GM23338 (cell line): ENCODE measurements around the gene TBC1D21. TPM values are rescaled to one million over a fixed set of nuclear protein-coding genes. Genes with fewer than 3 reads are reported as not detected.

Experiments used
- ATAC-seq: fragments of 200-7000 bp; cut with Tn5 transposase; 3 replicates; pipeline ENCODE4 v1.9.1; 2020
- DNase-seq: peaks from one replicate; pipeline ENCODE4 v3.0.0-alpha.2; 2015; ENCODE audit warnings: low spot score
- H2AFZ ChIP-seq: fragments of 200-600 bp; sonication (generic); 2 replicates; pipeline ENCODE4 v1.8.0; 2016; ENCODE audit warnings: antibody characterized with exemption, mild to moderate bottlenecking, moderate library complexity
- H3F3A ChIP-seq: fragments of 200-600 bp; sonication (generic); replicated peaks from 2 replicates; pipeline ENCODE4 v1.8.0; 2017; ENCODE audit warnings: antibody characterized with exemption, mixed run types, low read depth
- H3K27ac ChIP-seq: fragments of 200-600 bp; sonication (generic); 2 replicates; pipeline ENCODE4 v1.6.1; 2016; ENCODE audit warnings: low read depth
- H3K27me3 ChIP-seq: fragments of 200-600 bp; sonication (generic); 2 replicates; pipeline ENCODE4 v1.8.0; 2016; ENCODE audit warnings: mild to moderate bottlenecking, mixed run types, moderate library complexity; ENCODE audit not compliant: insufficient read depth
- H3K36me3 ChIP-seq: fragments of 200-600 bp; sonication (generic); 2 replicates; pipeline ENCODE4 v1.8.0; 2016; ENCODE audit warnings: mild to moderate bottlenecking; ENCODE audit not compliant: insufficient read depth
- H3K4me1 ChIP-seq: fragments of 200-600 bp; sonication (generic); 2 replicates; pipeline ENCODE4 v1.8.0; 2016; ENCODE audit warnings: mild to moderate bottlenecking, moderate library complexity; ENCODE audit not compliant: insufficient read depth
- H3K4me2 ChIP-seq: fragments of 200-600 bp; sonication (generic); 2 replicates; pipeline ENCODE4 v1.7.1; 2017; ENCODE audit warnings: mixed run types
- H3K4me3 ChIP-seq: fragments of 200-600 bp; sonication (generic); 2 replicates; pipeline ENCODE4 v1.6.1; 2016; ENCODE audit warnings: mixed run types
- H3K79me2 ChIP-seq: fragments of 200-600 bp; sonication (generic); replicated peaks from 2 replicates; pipeline ENCODE4 v1.8.0; 2017; ENCODE audit warnings: mild to moderate bottlenecking; ENCODE audit not compliant: insufficient read depth
- H3K9me2 ChIP-seq: fragments of 200-600 bp; sonication (generic); 2 replicates; pipeline ENCODE4 v1.8.0; 2017; ENCODE audit not compliant: insufficient read depth
- H4K20me1 ChIP-seq: fragments of 200-600 bp; sonication (generic); replicated peaks from 2 replicates; pipeline ENCODE4 v1.8.0; 2017; ENCODE audit warnings: mild to moderate bottlenecking; ENCODE audit not compliant: insufficient read depth
- H3K27ac Mint-ChIP-seq: 2 replicates; pipeline ENCODE4 v1.8.0; 2020; ENCODE audit warnings: inconsistent platforms, mild to moderate bottlenecking, moderate library complexity, mixed read lengths
- H3K27me3 Mint-ChIP-seq: 3 replicates; pipeline ENCODE4 v1.8.0; 2022; ENCODE audit warnings: low read depth, mild to moderate bottlenecking, moderate library complexity, mixed read lengths, inconsistent platforms; ENCODE audit not compliant: insufficient read depth, poor library complexity
- H3K36me3 Mint-ChIP-seq: 3 replicates; pipeline ENCODE4 v1.8.0; 2021; ENCODE audit warnings: low read depth, mild to moderate bottlenecking, inconsistent platforms, moderate library complexity, mixed read lengths
- H3K4me1 Mint-ChIP-seq: 3 replicates; pipeline ENCODE4 v1.8.0; 2020; ENCODE audit warnings: mild to moderate bottlenecking, inconsistent platforms, mixed read lengths
- H3K4me3 Mint-ChIP-seq: 3 replicates; pipeline ENCODE4 v1.8.0; 2021; ENCODE audit warnings: moderate library complexity, mild to moderate bottlenecking, inconsistent platforms, mixed read lengths
- H3K9me3 Mint-ChIP-seq: 3 replicates; pipeline ENCODE4 v1.8.0; 2020; ENCODE audit warnings: moderate library complexity, mild to moderate bottlenecking, inconsistent platforms, mixed read lengths
- CREB1 ChIP-seq: fragments of 250-450 bp; sonication (Bioruptor Pico); IDR thresholded peaks from 2 replicates; pipeline ENCODE4 v1.5.0; 2020; ENCODE audit warnings: low read depth, mild to moderate bottlenecking, moderate library complexity
- EZH2 ChIP-seq: fragments of 200-600 bp; sonication (generic); IDR thresholded peaks from one replicate; pipeline ENCODE4 v1.8.0; 2017; ENCODE audit warnings: antibody characterized with exemption, mild to moderate bottlenecking, low read depth; ENCODE audit not compliant: unreplicated experiment
- EZH2phosphoT487 ChIP-seq: fragments of 200-600 bp; sonication (generic); IDR thresholded peaks from one replicate; pipeline ENCODE4 v1.8.1; 2018; ENCODE audit warnings: antibody characterized with exemption; ENCODE audit not compliant: unreplicated experiment
- JUNB ChIP-seq: IDR thresholded peaks from one replicate; pipeline ENCODE4 v1.6.1; 2016; ENCODE audit warnings: antibody characterized with exemption; ENCODE audit not compliant: unreplicated experiment
- NANOG ChIP-seq: IDR thresholded peaks from 2 replicates; pipeline ENCODE4 v1.6.1; 2016; ENCODE audit warnings: antibody characterized with exemption, borderline replicate concordance
- POLR2AphosphoS5 ChIP-seq: IDR thresholded peaks from 2 replicates; pipeline ENCODE4 v1.6.1; 2016; ENCODE audit warnings: antibody characterized with exemption, low read depth
- STAT1 ChIP-seq: IDR thresholded peaks from one replicate; pipeline ENCODE4 v1.6.1; 2016; ENCODE audit warnings: antibody characterized with exemption; ENCODE audit not compliant: unreplicated experiment
- ZNF331 ChIP-seq: fragments of 250-450 bp; sonication (Bioruptor Pico); IDR thresholded peaks from 2 replicates; pipeline ENCODE4 v1.5.0; 2020; ENCODE audit warnings: low read depth, mild to moderate bottlenecking, moderate library complexity
- polyA plus RNA-seq: library from polyadenylated mRNA; unstranded; fragments of >200 nt; fragmentation: Nextera tagmentation; extraction: Ambion mirVana; gene quantifications from 2 replicates; pipeline ENCODE4 v1.2.1, GENCODE V29; 2016
- total RNA-seq: library from RNA; depleted of rRNA; stranded (reverse); fragments of >200 nt; shearing (Covaris generic); gene quantifications from 2 replicates; pipeline ENCODE4 v1.2.3, GENCODE V29; 2014
- TF ChIP-seq, protein P1 (sequence below): IDR thresholded peaks from 2 replicates; pipeline ENCODE4 v1.6.1; 2016; ENCODE audit warnings: antibody characterized with exemption
- TF ChIP-seq, protein P2 (sequence below), 2 experiments: fragments of 200-600 bp in 1 of 2; sonication (generic) in 1 of 2; conservative IDR thresholded peaks; 2 replicates each; pipeline versions ENCODE4 v1.5.1 to v1.6.1; 2016 to 2017; ENCODE audit warnings: antibody characterized with exemption in 2 of 2, low read depth in 2 of 2, mild to moderate bottlenecking in 2 of 2, moderate library complexity in 1 of 2
- TF ChIP-seq, protein P3 (sequence below): IDR thresholded peaks from one replicate; pipeline ENCODE4 v1.6.1; 2018; ENCODE audit warnings: antibody characterized with exemption; ENCODE audit not compliant: unreplicated experiment

TBC1D21 gene
- total and polyA plus RNA-seq, 2 experiments from 2014 or later: not detected

DNA sequence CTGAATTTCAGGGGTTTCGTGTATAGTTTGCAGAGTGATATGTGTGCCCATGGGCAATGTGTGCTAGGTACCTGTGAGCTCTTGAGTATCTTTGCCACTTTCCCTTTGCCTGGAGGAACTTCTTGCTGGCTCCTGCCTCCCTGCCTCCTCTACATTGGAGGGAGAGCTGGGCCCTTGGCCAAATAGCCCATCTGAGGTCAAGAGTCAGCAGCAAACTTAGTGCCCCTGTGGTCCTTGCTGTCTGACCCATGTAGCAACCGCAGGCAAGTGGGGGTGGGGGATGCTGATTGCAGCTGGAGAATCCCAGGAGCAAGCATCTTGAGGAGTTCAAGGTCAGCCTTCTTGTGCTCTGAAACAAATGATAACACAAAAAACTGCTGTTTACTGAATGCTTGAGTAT lies 5.4 kb upstream of the TBC1D21 start:
- peaks cover 5% of the 10 kb centered on the region; the same call in 1 of the 2 replicates for H3F3A ChIP-seq
- no peaks in the 10 kb centered on the region for H4K20me1 ChIP-seq
- peaks cover 3% of the 10 kb centered on the region; the same call in 1 of the 3 replicates for H3K36me3 Mint-ChIP-seq
- no peak overlapping the region for H2AFZ ChIP-seq
- no peaks in the 10 kb centered on the region for H3K36me3 ChIP-seq
- ATAC-seq (no peak), DNase-seq (no peak)
- H3K27ac ChIP-seq: no peak overlapping the region
- H3K4me3 ChIP-seq: no peak overlapping the region
- peaks cover 28% of the 10 kb centered on the region for H3K4me1 Mint-ChIP-seq
- no peaks in the 10 kb centered on the region for H3K79me2 ChIP-seq
- H3K9me2 ChIP-seq: no peaks in the 10 kb centered on the region
- peaks cover 19% of the 10 kb centered on the region for H3K4me1 ChIP-seq
- peaks cover 4% of the 10 kb centered on the region for H3K27me3 Mint-ChIP-seq
- no peak overlapping the region for H3K4me2 ChIP-seq
- no peaks in the 10 kb centered on the region for H3K27me3 ChIP-seq
- no peak overlapping the region for H3K27ac Mint-ChIP-seq
- no peak for TF ChIP-seq ZNF331 (CRISPR knock-in tag)
- TF ChIP-seq, protein P1, sequence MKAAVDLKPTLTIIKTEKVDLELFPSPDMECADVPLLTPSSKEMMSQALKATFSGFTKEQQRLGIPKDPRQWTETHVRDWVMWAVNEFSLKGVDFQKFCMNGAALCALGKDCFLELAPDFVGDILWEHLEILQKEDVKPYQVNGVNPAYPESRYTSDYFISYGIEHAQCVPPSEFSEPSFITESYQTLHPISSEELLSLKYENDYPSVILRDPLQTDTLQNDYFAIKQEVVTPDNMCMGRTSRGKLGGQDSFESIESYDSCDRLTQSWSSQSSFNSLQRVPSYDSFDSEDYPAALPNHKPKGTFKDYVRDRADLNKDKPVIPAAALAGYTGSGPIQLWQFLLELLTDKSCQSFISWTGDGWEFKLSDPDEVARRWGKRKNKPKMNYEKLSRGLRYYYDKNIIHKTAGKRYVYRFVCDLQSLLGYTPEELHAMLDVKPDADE: no peak
- no peak for TF ChIP-seq EZH2
- TF ChIP-seq POLR2AphosphoS5: no peak
- TF ChIP-seq EZH2phosphoT487: no peak
- TF ChIP-seq NANOG: no peak
- TF ChIP-seq, protein P2, sequence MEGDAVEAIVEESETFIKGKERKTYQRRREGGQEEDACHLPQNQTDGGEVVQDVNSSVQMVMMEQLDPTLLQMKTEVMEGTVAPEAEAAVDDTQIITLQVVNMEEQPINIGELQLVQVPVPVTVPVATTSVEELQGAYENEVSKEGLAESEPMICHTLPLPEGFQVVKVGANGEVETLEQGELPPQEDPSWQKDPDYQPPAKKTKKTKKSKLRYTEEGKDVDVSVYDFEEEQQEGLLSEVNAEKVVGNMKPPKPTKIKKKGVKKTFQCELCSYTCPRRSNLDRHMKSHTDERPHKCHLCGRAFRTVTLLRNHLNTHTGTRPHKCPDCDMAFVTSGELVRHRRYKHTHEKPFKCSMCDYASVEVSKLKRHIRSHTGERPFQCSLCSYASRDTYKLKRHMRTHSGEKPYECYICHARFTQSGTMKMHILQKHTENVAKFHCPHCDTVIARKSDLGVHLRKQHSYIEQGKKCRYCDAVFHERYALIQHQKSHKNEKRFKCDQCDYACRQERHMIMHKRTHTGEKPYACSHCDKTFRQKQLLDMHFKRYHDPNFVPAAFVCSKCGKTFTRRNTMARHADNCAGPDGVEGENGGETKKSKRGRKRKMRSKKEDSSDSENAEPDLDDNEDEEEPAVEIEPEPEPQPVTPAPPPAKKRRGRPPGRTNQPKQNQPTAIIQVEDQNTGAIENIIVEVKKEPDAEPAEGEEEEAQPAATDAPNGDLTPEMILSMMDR (conservative IDR thresholded peaks at IDR 0.05; ENCODE audit: low read depth in 2 of 2): no peak
- TF ChIP-seq STAT1: no peak
- H3K9me3 Mint-ChIP-seq: peaks cover 7% of the 10 kb centered on the region; the same call in 1 of the 3 replicates
- no peak overlapping the region for H3K4me3 Mint-ChIP-seq

DNA sequence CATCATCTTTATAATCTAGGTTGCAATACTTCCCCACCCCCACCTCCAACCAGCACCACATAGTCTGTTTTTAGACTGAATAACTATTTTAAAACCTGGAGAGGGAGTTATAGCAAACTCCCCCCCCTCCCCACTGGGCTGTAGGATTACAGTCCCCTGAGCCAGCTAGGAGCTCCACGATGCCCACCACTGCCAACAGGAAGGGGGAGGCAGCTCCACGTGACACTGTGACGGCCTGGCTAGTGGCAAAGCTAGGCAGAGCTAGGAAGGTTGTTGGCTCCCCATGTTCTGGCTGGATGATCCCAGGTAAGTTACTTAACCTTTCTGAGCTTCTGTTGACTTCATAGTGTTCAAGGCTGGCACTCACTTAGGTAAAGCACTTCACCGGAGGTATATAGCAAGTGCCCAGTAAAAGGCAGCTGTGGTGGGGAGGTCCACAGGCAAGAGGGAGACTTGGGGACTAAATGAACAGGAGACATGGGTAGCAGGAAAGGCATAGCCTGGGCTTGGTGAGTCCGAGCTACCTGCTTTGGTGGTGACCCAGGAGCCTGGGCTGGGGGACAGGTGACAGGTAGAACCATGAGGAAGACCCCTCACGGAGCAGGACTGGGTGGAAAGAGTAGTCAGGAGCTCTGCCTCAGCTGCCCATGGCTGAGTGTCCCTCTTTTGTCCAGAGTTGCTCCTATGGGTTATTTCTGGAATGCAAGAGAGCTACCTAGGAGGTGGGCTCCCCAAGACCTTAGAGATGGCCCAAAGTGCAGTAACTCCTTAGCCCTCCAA lies 4.0 kb upstream of the TBC1D21 start:
- peaks cover 5% of the 10 kb centered on the region; the same call in 1 of the 2 replicates for H3F3A ChIP-seq
- Mint-ChIP-seq H3K4me3 (no peak overlapping the region), H3K36me3 (no peaks in the 10 kb centered on the region), H3K27ac (no peak overlapping the region), H3K27me3 (peaks cover 4% of the 10 kb centered on the region), H3K9me3 (no peaks in the 10 kb centered on the region), H3K4me1 (peaks cover 28% of the 10 kb centered on the region)
- peaks cover 19% of the 10 kb centered on the region for H3K4me1 ChIP-seq
- H2AFZ ChIP-seq: no peak overlapping the region
- DNase-seq: no peak
- H3K36me3 ChIP-seq: no peaks in the 10 kb centered on the region
- no peak for ATAC-seq
- no peaks in the 10 kb centered on the region for H4K20me1 ChIP-seq
- H3K27ac ChIP-seq: no peak overlapping the region
- H3K27me3 ChIP-seq: no peaks in the 10 kb centered on the region
- no peak overlapping the region for H3K4me2 ChIP-seq
- no peaks in the 10 kb centered on the region for H3K9me2 ChIP-seq
- H3K79me2 ChIP-seq: no peaks in the 10 kb centered on the region
- H3K4me3 ChIP-seq: no peak overlapping the region
- TF ChIP-seq NANOG (no peak), EZH2phosphoT487 (no peak), EZH2 (no peak), CREB1 (CRISPR knock-in tag) (no peak), JUNB (no peak)
- TF ChIP-seq, protein P3, sequence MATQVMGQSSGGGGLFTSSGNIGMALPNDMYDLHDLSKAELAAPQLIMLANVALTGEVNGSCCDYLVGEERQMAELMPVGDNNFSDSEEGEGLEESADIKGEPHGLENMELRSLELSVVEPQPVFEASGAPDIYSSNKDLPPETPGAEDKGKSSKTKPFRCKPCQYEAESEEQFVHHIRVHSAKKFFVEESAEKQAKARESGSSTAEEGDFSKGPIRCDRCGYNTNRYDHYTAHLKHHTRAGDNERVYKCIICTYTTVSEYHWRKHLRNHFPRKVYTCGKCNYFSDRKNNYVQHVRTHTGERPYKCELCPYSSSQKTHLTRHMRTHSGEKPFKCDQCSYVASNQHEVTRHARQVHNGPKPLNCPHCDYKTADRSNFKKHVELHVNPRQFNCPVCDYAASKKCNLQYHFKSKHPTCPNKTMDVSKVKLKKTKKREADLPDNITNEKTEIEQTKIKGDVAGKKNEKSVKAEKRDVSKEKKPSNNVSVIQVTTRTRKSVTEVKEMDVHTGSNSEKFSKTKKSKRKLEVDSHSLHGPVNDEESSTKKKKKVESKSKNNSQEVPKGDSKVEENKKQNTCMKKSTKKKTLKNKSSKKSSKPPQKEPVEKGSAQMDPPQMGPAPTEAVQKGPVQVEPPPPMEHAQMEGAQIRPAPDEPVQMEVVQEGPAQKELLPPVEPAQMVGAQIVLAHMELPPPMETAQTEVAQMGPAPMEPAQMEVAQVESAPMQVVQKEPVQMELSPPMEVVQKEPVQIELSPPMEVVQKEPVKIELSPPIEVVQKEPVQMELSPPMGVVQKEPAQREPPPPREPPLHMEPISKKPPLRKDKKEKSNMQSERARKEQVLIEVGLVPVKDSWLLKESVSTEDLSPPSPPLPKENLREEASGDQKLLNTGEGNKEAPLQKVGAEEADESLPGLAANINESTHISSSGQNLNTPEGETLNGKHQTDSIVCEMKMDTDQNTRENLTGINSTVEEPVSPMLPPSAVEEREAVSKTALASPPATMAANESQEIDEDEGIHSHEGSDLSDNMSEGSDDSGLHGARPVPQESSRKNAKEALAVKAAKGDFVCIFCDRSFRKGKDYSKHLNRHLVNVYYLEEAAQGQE: no peak
